Measurements from ENCODE around the gene APPL2. TPM values are rescaled to one million over a fixed set of nuclear protein-coding genes. Genes with fewer than 3 reads are reported as not detected.

The APPL2 gene
- total and polyA plus RNA-seq, 4 donors, result 61.3 to 80.8 (median 71.0) TPM

DNA sequence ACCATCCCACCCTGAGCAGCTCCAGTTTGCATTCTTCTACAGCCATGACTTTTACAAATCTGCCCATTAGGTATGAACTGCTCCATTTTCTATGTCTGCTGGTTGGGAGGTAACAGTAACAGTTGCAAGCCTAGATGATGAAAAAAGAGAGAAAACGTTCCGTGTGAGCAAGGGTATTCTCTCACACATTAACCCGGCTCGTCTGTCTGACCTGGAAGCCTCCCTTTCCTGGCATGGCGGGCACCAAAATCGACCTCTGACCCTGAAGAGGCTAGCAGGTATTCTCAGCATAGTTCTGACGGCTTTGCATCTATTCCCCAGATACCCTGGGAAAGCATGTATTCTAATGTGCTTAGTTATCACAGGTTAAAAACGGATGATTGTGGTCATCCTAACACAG is 31.8 kb downstream of the APPL2 start:
- Histone ChIP-seq H3K4me3 (ENCODE audit: low read depth, low read length) (no peak overlapping the region), H3K36me3 (ENCODE audit: control insufficient read depth, insufficient read depth, low read length) (peaks cover 62% of the 10 kb centered on the region), H3K4me1 (ENCODE audit: control insufficient read depth, insufficient read depth, low read length) (peaks cover 19% of the 10 kb centered on the region), H3K27me3 (ENCODE audit: control insufficient read depth, insufficient read depth, low read length) (no peaks in the 10 kb centered on the region), H3K9me3 (ENCODE audit: control insufficient read depth, insufficient read depth, low read length) (no peaks in the 10 kb centered on the region), H3K27ac (ENCODE audit: low read depth, low read length) (no peak overlapping the region)
- no peak for DNase-seq (ENCODE audit: low read depth in 4 of 6, low spot score in 6 of 6)
- WGBS (ENCODE audit: insufficient coverage), result 90% methylated on average over 6 of the region's 8 CpGs

GRCh38 chr12:105202202-105202601 is 33.8 kb downstream of the APPL2 start:
- WGBS (ENCODE audit: insufficient coverage), result 34% methylated on average over 4 of the region's 6 CpGs
- no peaks in the 10 kb centered on the region for H3K9me3 ChIP-seq (ENCODE audit: control insufficient read depth, insufficient read depth, low read length)
- no peak overlapping the region for H3K4me3 ChIP-seq (ENCODE audit: low read depth, low read length)
- no peaks in the 10 kb centered on the region for H3K27me3 ChIP-seq (ENCODE audit: control insufficient read depth, insufficient read depth, low read length)
- peak in 2 of 6 donors; percentile 44 to 58 for DNase-seq (ENCODE audit: low read depth in 4 of 6, low spot score in 6 of 6)
- H3K4me1 ChIP-seq (ENCODE audit: control insufficient read depth, insufficient read depth, low read length), result peaks cover 22% of the 10 kb centered on the region
- H3K27ac ChIP-seq (ENCODE audit: low read depth, low read length), result no peak overlapping the region
- H3K36me3 ChIP-seq (ENCODE audit: control insufficient read depth, insufficient read depth, low read length), result peaks cover 70% of the 10 kb centered on the region

- H3K4me1 ChIP-seq (ENCODE audit: control insufficient read depth, insufficient read depth, low read length), result peaks cover 22% of the 10 kb centered on the region
- H3K27me3 ChIP-seq (ENCODE audit: control insufficient read depth, insufficient read depth, low read length), result no peaks in the 10 kb centered on the region
- peaks cover 69% of the 10 kb centered on the region for H3K36me3 ChIP-seq (ENCODE audit: control insufficient read depth, insufficient read depth, low read length)
- no peak overlapping the region for H3K27ac ChIP-seq (ENCODE audit: low read depth, low read length)
- peak in 2 of 6 donors; percentile 38 to 40 for DNase-seq (ENCODE audit: low read depth in 4 of 6, low spot score in 6 of 6)
- no peak overlapping the region for H3K4me3 ChIP-seq (ENCODE audit: low read depth, low read length)
- WGBS (ENCODE audit: insufficient coverage), result 75% methylated on average over 7 of the region's 7 CpGs
- H3K9me3 ChIP-seq (ENCODE audit: control insufficient read depth, insufficient read depth, low read length), result no peaks in the 10 kb centered on the region
Observed at GRCh38 chr12:105201299-105201698, 34.7 kb downstream of the APPL2 start.

DNA sequence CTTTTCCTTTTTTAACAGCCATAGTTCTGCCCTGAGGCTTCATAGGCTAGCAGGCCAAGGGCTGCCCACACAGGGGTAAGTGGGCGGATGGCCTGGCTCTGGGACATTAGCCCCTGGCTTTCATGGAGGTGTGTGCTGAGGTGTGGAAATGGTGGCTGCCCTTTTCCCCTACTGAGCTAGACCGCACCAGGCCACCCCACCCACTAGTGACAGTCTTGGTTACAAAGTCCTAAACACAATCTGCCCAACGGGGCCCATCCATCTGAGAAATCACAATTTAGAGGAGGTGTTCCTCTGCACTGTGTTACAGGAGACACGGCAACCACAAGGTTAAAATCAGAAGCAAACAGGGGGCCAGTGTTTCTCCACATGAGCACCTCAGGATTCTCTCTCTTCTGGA is 35.6 kb downstream of the APPL2 start:
- H3K27me3 ChIP-seq (ENCODE audit: control insufficient read depth, insufficient read depth, low read length), result no peaks in the 10 kb centered on the region
- H3K27ac ChIP-seq (ENCODE audit: low read depth, low read length), result no peak overlapping the region
- 80% methylated on average over 1 of the region's 4 CpGs for WGBS (ENCODE audit: insufficient coverage)
- H3K4me1 ChIP-seq (ENCODE audit: control insufficient read depth, insufficient read depth, low read length), result peaks cover 22% of the 10 kb centered on the region
- H3K9me3 ChIP-seq (ENCODE audit: control insufficient read depth, insufficient read depth, low read length), result no peaks in the 10 kb centered on the region
- no peak overlapping the region for H3K4me3 ChIP-seq (ENCODE audit: low read depth, low read length)
- no peak for DNase-seq (ENCODE audit: low read depth in 4 of 6, low spot score in 6 of 6)
- peaks cover 66% of the 10 kb centered on the region for H3K36me3 ChIP-seq (ENCODE audit: control insufficient read depth, insufficient read depth, low read length)

DNA sequence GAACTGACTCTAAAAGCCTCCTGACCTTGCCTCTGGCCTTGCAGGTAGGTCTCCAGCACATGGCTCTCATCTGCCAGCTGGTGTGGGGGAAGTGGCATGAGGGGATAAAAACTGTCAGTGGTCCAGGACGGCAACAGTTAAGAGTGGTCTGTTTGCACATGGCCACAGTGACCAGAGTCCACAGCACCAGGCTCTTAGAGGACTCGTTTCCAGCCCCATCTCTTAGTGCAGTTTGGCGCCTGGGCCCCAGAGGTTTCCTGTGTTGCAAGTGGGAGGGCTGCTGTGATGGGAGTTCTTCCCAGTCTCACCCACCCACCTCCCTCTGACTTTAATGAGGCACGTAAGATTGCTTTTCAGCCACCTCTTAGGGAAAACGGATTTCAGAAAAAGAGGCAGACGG is 37.0 kb downstream of the APPL2 start:
- Histone ChIP-seq H3K27me3 (ENCODE audit: control insufficient read depth, insufficient read depth, low read length) (no peaks in the 10 kb centered on the region), H3K9me3 (ENCODE audit: control insufficient read depth, insufficient read depth, low read length) (no peaks in the 10 kb centered on the region), H3K27ac (ENCODE audit: low read depth, low read length) (no peak overlapping the region), H3K4me3 (ENCODE audit: low read depth, low read length) (no peak overlapping the region), H3K4me1 (ENCODE audit: control insufficient read depth, insufficient read depth, low read length) (peaks cover 22% of the 10 kb centered on the region), H3K36me3 (ENCODE audit: control insufficient read depth, insufficient read depth, low read length) (peaks cover 66% of the 10 kb centered on the region)
- 59% methylated on average over 5 of the region's 6 CpGs for WGBS (ENCODE audit: insufficient coverage)
- DNase-seq (ENCODE audit: low read depth in 4 of 6, low spot score in 6 of 6), result no peak

DNA sequence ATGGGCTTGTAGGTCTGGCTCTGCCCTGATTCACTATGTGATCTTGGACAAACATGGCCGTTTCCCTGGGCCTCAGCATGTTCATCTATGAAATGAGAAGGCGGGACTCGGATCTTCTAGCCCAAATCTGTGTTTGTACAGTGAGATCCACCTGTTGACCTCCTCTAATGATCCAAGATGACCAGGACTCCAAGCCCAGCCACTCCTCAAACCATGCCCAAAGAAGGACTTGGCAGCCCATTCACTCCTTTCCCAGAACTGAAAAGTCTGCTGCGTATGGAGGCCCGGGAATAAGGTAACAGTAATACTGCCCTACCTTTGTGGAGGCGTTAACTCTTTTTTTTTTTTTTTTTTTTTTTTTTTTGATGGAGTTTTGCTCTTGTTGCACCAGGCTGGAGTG is 39.9 kb downstream of the APPL2 start:
- H3K9me3 ChIP-seq (ENCODE audit: control insufficient read depth, insufficient read depth, low read length), result no peaks in the 10 kb centered on the region
- H3K4me3 ChIP-seq (ENCODE audit: low read depth, low read length), result no peak overlapping the region
- no peak for DNase-seq (ENCODE audit: low read depth in 4 of 6, low spot score in 6 of 6)
- peaks cover 53% of the 10 kb centered on the region for H3K36me3 ChIP-seq (ENCODE audit: control insufficient read depth, insufficient read depth, low read length)
- H3K27ac ChIP-seq (ENCODE audit: low read depth, low read length), result no peak overlapping the region
- WGBS (ENCODE audit: insufficient coverage), result 93% methylated on average over 5 of the region's 6 CpGs
- no peaks in the 10 kb centered on the region for H3K27me3 ChIP-seq (ENCODE audit: control insufficient read depth, insufficient read depth, low read length)
- H3K4me1 ChIP-seq (ENCODE audit: control insufficient read depth, insufficient read depth, low read length), result peaks cover 3% of the 10 kb centered on the region

- Histone ChIP-seq H3K27me3 (ENCODE audit: control insufficient read depth, insufficient read depth, low read length) (no peaks in the 10 kb centered on the region), H3K36me3 (ENCODE audit: control insufficient read depth, insufficient read depth, low read length) (peaks cover 54% of the 10 kb centered on the region), H3K4me3 (ENCODE audit: low read depth, low read length) (no peak overlapping the region), H3K4me1 (ENCODE audit: control insufficient read depth, insufficient read depth, low read length) (peaks cover 2% of the 10 kb centered on the region), H3K27ac (ENCODE audit: low read depth, low read length) (no peak overlapping the region), H3K9me3 (ENCODE audit: control insufficient read depth, insufficient read depth, low read length) (no peaks in the 10 kb centered on the region)
- DNase-seq (ENCODE audit: low read depth in 4 of 6, low spot score in 6 of 6), result no peak
- WGBS (ENCODE audit: insufficient coverage), result 97% methylated on average over 4 of the region's 6 CpGs
Observed at GRCh38 chr12:105194947-105195346, 41.0 kb downstream of the APPL2 start.

GRCh38 chr12:105192624-105193225 is 43.2 kb downstream of the APPL2 start:
- peak in 2 of 6 donors; percentile 34 to 66 for DNase-seq (ENCODE audit: low read depth in 4 of 6, low spot score in 6 of 6)
- no CpG with 5 or more reads among the region's 1 CpG for WGBS (ENCODE audit: insufficient coverage)
- no peaks in the 10 kb centered on the region for H3K27me3 ChIP-seq (ENCODE audit: control insufficient read depth, insufficient read depth, low read length)
- H3K9me3 ChIP-seq (ENCODE audit: control insufficient read depth, insufficient read depth, low read length), result no peaks in the 10 kb centered on the region
- H3K4me1 ChIP-seq (ENCODE audit: control insufficient read depth, insufficient read depth, low read length), result no peaks in the 10 kb centered on the region
- H3K4me3 ChIP-seq (ENCODE audit: low read depth, low read length), result no peak overlapping the region
- H3K36me3 ChIP-seq (ENCODE audit: control insufficient read depth, insufficient read depth, low read length), result peaks cover 50% of the 10 kb centered on the region
- H3K27ac ChIP-seq (ENCODE audit: low read depth, low read length), result no peak overlapping the region

DNA sequence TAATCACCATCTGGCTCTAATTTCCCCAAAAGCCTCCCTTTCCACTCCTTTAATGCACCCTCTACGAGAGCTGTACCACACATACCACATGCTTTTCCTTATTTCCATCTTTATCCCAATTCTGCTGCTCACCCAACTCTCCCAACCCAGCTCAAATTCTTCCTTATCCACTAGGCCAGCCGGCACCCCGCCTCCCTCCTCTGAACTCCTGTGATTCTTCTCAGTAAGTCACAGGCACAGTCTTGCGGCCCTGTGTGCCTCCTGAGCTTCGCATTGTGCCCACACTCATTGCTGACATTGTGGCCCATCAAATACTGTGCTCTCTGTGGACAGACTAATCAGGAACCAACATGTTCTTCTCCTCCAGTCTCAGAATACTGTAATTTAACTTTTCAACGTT is 45.4 kb downstream of the APPL2 start:
- DNase-seq (ENCODE audit: low read depth in 4 of 6, low spot score in 6 of 6), result no peak
- no peak overlapping the region for H3K27ac ChIP-seq (ENCODE audit: low read depth, low read length)
- WGBS (ENCODE audit: insufficient coverage), result 91% methylated on average over 5 of the region's 6 CpGs
- H3K9me3 ChIP-seq (ENCODE audit: control insufficient read depth, insufficient read depth, low read length), result no peaks in the 10 kb centered on the region
- peaks cover 34% of the 10 kb centered on the region for H3K36me3 ChIP-seq (ENCODE audit: control insufficient read depth, insufficient read depth, low read length)
- no peaks in the 10 kb centered on the region for H3K4me1 ChIP-seq (ENCODE audit: control insufficient read depth, insufficient read depth, low read length)
- no peak overlapping the region for H3K4me3 ChIP-seq (ENCODE audit: low read depth, low read length)
- H3K27me3 ChIP-seq (ENCODE audit: control insufficient read depth, insufficient read depth, low read length), result no peaks in the 10 kb centered on the region

GRCh38 chr12:105189293-105189692 is 46.7 kb downstream of the APPL2 start:
- no peak overlapping the region for H3K4me3 ChIP-seq (ENCODE audit: low read depth, low read length)
- no CpG with 5 or more reads among the region's 6 CpGs for WGBS (ENCODE audit: insufficient coverage)

More at GRCh38 chr12:105189293-105189692, 46.7 kb downstream of the APPL2 start:
- Histone ChIP-seq H3K27ac (ENCODE audit: low read depth, low read length) (no peak overlapping the region), H3K36me3 (ENCODE audit: control insufficient read depth, insufficient read depth, low read length) (peaks cover 36% of the 10 kb centered on the region), H3K9me3 (ENCODE audit: control insufficient read depth, insufficient read depth, low read length) (no peaks in the 10 kb centered on the region), H3K27me3 (ENCODE audit: control insufficient read depth, insufficient read depth, low read length) (no peaks in the 10 kb centered on the region), H3K4me1 (ENCODE audit: control insufficient read depth, insufficient read depth, low read length) (no peaks in the 10 kb centered on the region)
- DNase-seq (ENCODE audit: low read depth in 4 of 6, low spot score in 6 of 6), result no peak

Measured in spinal cord (tissue), 10 donors.